22Rv1 (cell line): ENCODE data around the gene PRKCE.

Source experiments
- ZFX ChIP-seq: fragments of 450-650 bp; IDR thresholded peaks from 2 replicates; pipeline ENCODE4 v1.6.1; 2017; ENCODE audit warnings: antibody characterized with exemption, borderline replicate concordance
- TF ChIP-seq, protein P1 (sequence below): fragments of 450-650 bp; IDR thresholded peaks from 2 replicates; pipeline ENCODE4 v1.5.1; 2017; ENCODE audit warnings: mild to moderate bottlenecking

DNA sequence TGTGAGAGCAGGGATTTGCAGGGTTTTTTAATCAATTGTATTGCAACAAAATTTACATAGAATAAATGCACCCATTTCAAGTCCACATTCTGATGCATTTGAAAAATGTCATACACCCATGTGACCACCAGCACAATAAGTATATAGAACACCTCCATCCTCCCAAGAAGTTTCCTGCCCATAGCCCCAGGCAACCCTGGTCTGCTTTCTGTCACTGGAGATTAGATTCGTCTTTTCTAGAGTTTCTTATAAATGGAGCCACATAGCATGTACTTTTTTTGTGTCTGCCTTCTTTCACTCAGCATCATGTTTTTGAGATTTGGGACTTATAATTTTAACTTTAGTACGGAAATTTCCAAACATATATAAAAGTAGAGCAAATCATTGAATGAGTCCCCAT, 518.6 kb downstream of the PRKCE start:
- TF ChIP-seq, protein P1, sequence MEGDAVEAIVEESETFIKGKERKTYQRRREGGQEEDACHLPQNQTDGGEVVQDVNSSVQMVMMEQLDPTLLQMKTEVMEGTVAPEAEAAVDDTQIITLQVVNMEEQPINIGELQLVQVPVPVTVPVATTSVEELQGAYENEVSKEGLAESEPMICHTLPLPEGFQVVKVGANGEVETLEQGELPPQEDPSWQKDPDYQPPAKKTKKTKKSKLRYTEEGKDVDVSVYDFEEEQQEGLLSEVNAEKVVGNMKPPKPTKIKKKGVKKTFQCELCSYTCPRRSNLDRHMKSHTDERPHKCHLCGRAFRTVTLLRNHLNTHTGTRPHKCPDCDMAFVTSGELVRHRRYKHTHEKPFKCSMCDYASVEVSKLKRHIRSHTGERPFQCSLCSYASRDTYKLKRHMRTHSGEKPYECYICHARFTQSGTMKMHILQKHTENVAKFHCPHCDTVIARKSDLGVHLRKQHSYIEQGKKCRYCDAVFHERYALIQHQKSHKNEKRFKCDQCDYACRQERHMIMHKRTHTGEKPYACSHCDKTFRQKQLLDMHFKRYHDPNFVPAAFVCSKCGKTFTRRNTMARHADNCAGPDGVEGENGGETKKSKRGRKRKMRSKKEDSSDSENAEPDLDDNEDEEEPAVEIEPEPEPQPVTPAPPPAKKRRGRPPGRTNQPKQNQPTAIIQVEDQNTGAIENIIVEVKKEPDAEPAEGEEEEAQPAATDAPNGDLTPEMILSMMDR: no peak
- no peak for TF ChIP-seq ZFX
